Osteocyte (in vitro differentiated cells): ENCODE results near the gene NGLY1. TPM values are rescaled to one million over a fixed set of nuclear protein-coding genes. Genes with fewer than 3 reads are reported as not detected.

Experiments
- DNase-seq: peaks from one replicate; pipeline ENCODE4 v3.0.0; 2021; ENCODE audit warnings: mixed read lengths; ENCODE audit not compliant: unreplicated experiment; ENCODE audit errors: extremely low spot score
- H3K27ac Mint-ChIP-seq: one replicate; pipeline ENCODE4 v1.8.0; 2021; ENCODE audit warnings: mild to moderate bottlenecking, mixed read lengths; ENCODE audit not compliant: unreplicated experiment
- H3K27me3 Mint-ChIP-seq: one replicate; pipeline ENCODE4 v1.8.0; 2021; ENCODE audit warnings: mixed read lengths; ENCODE audit not compliant: unreplicated experiment
- H3K36me3 Mint-ChIP-seq: one replicate; pipeline ENCODE4 v1.8.0; 2021; ENCODE audit warnings: mixed read lengths; ENCODE audit not compliant: unreplicated experiment
- H3K4me1 Mint-ChIP-seq: one replicate; pipeline ENCODE4 v1.8.0; 2021; ENCODE audit warnings: mixed read lengths; ENCODE audit not compliant: unreplicated experiment
- H3K4me3 Mint-ChIP-seq: one replicate; pipeline ENCODE4 v1.8.0; 2021; ENCODE audit warnings: mild to moderate bottlenecking, moderate library complexity, mixed read lengths; ENCODE audit not compliant: unreplicated experiment
- H3K9me3 Mint-ChIP-seq: one replicate; pipeline ENCODE4 v1.8.0; 2021; ENCODE audit warnings: mixed read lengths; ENCODE audit not compliant: unreplicated experiment
- total RNA-seq: library from RNA; stranded (reverse); gene quantifications from 2 replicates; pipeline ENCODE4 v1.2.1, GENCODE V29; 2021
- TF ChIP-seq, protein P1 (sequence below): fragments of 200-600 bp; sonication (generic); IDR thresholded peaks from 2 replicates; pipeline ENCODE4 v1.5.0; 2021; ENCODE audit warnings: antibody characterized with exemption, mild to moderate bottlenecking, moderate library complexity

Gene NGLY1
- total RNA-seq, 1 donor from 2014 or later = 29.6 TPM

GRCh38 chr3:25817638-25818037 lies 34.4 kb upstream of the NGLY1 start:
- Mint-ChIP-seq H3K27ac (no peak overlapping the region), H3K36me3 (no peaks in the 10 kb centered on the region), H3K27me3 (peaks cover 9% of the 10 kb centered on the region), H3K4me1 (peaks cover 3% of the 10 kb centered on the region), H3K9me3 (no peaks in the 10 kb centered on the region), H3K4me3 (no peak overlapping the region)
- no peak for DNase-seq
- TF ChIP-seq, protein P1, sequence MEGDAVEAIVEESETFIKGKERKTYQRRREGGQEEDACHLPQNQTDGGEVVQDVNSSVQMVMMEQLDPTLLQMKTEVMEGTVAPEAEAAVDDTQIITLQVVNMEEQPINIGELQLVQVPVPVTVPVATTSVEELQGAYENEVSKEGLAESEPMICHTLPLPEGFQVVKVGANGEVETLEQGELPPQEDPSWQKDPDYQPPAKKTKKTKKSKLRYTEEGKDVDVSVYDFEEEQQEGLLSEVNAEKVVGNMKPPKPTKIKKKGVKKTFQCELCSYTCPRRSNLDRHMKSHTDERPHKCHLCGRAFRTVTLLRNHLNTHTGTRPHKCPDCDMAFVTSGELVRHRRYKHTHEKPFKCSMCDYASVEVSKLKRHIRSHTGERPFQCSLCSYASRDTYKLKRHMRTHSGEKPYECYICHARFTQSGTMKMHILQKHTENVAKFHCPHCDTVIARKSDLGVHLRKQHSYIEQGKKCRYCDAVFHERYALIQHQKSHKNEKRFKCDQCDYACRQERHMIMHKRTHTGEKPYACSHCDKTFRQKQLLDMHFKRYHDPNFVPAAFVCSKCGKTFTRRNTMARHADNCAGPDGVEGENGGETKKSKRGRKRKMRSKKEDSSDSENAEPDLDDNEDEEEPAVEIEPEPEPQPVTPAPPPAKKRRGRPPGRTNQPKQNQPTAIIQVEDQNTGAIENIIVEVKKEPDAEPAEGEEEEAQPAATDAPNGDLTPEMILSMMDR = no peak

- no peaks in the 10 kb centered on the region for H3K36me3 Mint-ChIP-seq
- no peak overlapping the region for H3K4me3 Mint-ChIP-seq
- H3K4me1 Mint-ChIP-seq = peaks cover 3% of the 10 kb centered on the region
- peaks cover 9% of the 10 kb centered on the region for H3K27me3 Mint-ChIP-seq
- DNase-seq = no peak
- TF ChIP-seq, protein P1 = no peak
- no peak overlapping the region for H3K27ac Mint-ChIP-seq
- H3K9me3 Mint-ChIP-seq = no peaks in the 10 kb centered on the region
Observed at GRCh38 chr3:25817107-25817506, 33.9 kb upstream of the NGLY1 start.

DNA sequence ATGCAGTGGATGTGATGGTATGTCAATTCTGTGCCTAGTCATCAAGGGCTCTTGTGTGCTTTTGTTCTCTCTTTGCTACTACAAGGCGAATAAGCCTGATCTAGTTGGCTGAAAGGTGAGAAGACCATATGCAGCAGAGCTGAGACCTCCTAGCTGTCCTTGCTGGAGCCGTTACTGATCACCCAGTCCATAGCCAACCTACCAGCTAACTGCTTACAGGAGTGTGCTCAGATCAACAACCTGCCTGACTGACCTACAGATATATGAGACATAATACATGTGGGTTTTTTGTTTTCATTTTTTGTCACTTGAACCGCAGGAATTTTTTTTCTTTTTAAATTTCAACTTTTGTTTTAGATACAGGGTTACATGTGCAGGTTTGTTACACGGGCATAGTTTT lies 29.4 kb upstream of the NGLY1 start:
- Mint-ChIP-seq H3K4me3 (no peak overlapping the region), H3K27ac (no peak overlapping the region), H3K9me3 (no peaks in the 10 kb centered on the region), H3K27me3 (peaks cover 25% of the 10 kb centered on the region), H3K36me3 (no peaks in the 10 kb centered on the region), H3K4me1 (no peaks in the 10 kb centered on the region)
- TF ChIP-seq, protein P1 = no peak
- DNase-seq = no peak

GRCh38 chr3:25804676-25805075 lies 21.4 kb upstream of the NGLY1 start:
- Mint-ChIP-seq H3K4me3 (no peak overlapping the region), H3K9me3 (no peaks in the 10 kb centered on the region), H3K4me1 (no peaks in the 10 kb centered on the region), H3K36me3 (no peaks in the 10 kb centered on the region), H3K27me3 (peaks cover 43% of the 10 kb centered on the region), H3K27ac (no peak overlapping the region)
- TF ChIP-seq, protein P1 = no peak
- no peak for DNase-seq

GRCh38 chr3:25803833-25804232 lies 20.6 kb upstream of the NGLY1 start:
- no peaks in the 10 kb centered on the region for H3K9me3 Mint-ChIP-seq
- DNase-seq = no peak
- H3K27ac Mint-ChIP-seq = no peak overlapping the region
- H3K27me3 Mint-ChIP-seq = peaks cover 36% of the 10 kb centered on the region
- H3K4me1 Mint-ChIP-seq = no peaks in the 10 kb centered on the region
- H3K4me3 Mint-ChIP-seq = no peak overlapping the region
- TF ChIP-seq, protein P1 = no peak
- no peaks in the 10 kb centered on the region for H3K36me3 Mint-ChIP-seq
